Smooth muscle cell of the brain vasculature (primary cell): Measurements from ENCODE around the gene GNG7.
"Not testable (repeated sequence)": the region's sequence is repeated elsewhere in the genome, so short reads cannot be mapped to it uniquely, and the experiment has no call there.

Experiments
- DNase-seq: peaks from one replicate; pipeline ENCODE4 v3.0.0-alpha.2; 2012; ENCODE audit warnings: low read depth, low spot score

The GNG7 gene

DNA sequence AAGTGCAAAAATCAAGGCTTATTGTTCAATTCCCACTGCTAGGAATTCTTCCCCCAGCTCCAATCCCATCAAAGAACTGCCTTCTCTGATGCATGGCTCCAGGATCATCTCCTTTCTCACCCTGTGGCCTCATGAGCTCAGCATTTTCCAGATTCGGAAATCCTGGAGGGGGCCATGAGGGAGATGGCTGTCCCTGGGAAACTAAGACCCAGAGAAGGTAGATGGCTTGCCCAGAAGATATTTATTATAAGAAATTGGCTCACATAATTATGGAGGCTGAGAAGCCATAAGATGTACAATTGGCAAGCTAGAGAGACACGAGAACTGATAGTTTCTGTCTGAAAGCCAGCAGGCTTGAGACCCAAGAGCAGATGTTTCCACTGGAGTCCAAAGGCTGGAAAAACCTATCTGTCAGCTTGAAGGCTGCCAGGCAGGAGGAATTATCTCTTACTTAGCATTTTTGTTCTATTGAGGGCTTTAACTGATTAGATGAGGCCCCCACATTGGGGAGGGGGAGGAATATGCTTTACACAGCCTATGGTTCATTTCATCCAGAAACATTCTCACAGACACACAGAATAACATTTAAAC, 168.0 kb downstream of the GNG7 start:
- DNase-seq = no peak

DNA sequence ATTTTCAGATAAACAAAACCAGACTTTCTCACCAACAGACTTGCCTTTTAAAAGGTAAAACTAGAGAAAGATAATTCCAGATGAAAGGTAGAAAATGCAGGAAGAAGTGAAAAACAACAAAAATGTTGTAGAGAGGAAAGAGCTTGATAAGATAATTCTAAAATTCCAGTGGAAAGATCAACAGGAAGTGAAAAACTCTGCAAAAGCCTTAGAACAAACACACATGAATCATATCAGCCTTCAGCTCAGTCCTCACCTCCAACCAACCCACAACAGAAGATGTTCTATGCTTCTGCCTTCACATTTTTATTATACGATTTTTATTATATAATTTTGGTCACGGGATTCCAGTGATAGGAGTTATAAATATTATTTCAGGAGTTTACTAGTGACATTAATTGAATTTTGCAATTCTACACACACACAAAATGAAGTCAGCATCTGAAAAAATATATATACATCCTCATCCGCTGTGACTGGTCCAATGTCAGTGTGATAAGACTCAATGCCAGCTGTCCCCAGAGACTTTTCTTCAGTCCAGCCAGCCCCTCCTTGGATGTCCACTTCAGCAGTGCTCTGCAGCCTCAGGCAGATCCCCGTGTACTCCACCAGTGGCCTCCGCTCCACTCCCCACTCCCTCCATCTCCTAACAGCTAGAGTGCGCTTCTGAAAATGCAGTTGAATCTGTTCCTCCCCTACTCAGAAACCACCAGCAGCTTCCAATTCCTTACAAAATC, 168.6 kb downstream of the GNG7 start:
- DNase-seq = no peak

DNA sequence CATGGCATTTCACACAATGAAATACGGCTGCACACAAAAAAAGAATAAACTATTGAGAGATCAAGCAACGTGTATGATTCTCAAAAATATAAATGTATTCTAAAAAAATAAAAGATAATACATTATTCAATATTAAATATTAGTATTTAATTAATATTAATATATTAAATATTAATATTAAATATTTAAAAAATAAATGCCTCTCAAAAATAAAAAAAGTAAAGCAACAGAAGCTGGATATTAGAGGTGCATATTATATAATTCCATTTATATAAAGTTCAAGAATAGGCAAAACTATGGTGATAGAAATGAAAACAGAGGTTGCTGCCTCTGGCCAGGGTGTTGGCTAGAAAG, 169.4 kb downstream of the GNG7 start:
- no peak for DNase-seq

DNA sequence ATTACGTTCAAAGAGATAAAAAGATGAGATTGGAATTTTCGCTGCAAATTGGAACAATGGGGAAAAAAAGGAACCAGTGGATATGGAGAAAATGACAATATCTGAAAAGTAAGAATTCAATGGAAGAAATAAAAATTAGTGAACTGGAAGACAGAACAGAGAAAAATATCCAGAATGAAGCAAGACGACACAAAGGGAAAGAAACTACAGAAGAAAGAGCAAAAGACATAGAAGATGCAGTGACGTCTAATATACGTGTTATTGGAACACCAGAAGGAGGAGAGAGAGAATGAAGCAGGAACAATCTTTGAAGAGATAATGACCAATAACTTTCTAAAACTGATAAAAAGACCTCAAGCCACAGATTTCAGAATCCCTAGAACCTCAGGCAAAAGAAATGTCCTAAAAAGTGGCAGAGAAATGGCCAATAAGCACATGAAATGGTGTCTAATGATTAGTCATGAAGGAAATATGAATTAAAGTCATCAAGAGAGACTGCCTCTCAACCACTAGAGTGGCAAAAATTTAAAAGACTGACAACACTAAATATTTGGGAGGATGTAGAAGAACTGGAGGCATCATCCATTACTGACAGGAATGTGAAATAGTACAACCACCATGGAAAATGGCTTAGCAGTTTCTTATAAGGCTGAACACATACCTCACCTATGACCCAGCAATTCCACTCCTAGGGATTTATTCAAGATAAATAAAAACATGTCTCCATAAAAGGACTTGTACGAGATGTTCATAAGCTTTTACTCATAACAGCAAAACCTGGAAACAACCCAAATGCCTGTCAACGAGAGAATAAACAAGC, 170.0 kb downstream of the GNG7 start:
- no peak for DNase-seq

DNA sequence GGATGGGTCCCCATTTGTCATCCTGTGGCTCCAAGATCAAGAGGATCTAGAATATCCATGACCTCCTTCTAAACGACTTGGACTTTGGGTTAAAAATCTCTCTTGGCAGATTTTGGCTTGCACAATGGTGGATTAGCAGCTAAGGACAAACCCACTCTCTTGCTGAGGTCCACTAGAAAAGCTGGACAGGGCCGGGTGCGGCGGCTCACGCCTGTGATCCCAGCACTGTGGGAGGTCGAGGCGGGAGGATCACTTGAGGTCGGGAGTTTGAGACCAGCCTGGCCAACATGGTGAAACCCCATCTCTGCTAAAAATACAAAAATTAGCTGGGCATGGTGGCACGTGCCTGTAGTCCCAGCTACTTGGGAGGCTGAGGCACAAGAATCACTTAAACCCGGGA, 172.6 kb downstream of the GNG7 start:
- DNase-seq = not testable (repeated sequence)

DNA sequence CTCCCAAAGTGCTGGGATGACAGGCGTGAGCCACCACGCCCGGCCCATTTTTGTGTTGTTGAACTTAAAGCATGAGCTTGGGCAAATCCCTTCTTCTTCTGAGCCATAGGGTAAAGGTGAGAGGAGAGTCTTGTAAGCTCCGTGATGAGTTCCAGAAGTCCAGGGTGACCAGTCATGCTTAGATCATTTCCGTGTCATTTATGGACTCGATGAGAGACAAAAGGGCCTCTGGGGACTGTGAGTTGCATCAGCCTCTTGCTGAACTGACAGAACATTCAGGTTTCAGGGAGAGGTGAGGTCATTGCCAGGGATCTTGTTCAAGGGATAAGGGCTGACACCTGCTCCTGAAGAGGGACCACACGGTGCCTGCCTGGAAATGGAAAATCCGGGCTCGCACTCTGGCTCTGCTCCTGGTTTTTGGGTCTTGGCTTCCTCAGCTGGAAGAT, 173.0 kb downstream of the GNG7 start:
- no peak for DNase-seq

DNA sequence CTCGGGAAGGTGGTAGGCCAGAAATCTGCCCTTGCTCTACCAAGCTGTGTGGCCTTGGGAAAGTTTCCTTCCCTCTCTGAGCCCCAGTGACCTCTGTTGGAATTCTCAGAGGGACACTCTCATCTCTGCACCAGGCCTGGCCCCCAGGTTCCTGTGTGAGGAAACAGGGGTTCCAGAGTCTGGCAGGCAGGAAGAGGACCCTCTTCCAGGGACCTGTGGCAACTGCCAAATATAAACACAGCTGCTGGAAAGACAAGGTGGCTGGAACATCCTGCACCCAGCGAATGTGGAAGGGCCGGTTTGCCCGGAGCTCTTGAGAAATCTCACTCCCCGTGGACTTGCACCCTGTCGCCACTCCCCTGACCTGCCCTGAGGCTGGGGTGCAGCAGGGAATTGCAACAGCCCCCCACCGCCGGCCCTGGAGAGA, 173.8 kb downstream of the GNG7 start:
- no peak for DNase-seq

DNA sequence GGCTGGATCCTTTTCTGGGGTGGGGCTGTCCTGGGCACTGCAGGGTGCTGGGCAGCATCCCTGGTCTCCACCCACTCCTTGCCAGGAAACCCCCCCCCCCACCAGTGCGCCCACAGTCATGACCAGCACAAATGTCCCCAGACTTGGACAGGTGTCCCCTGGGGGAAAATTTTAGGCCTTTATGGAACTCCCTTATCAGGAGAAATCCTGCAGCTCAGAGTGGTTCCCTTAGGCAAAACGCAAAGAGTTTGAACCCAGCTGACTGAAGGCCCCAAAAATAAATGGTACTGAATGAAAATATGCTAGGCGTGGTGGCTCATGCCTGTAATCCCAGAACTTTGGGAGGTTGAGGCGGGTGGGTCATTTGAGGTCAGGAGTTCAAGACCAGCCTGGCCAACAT, 174.8 kb downstream of the GNG7 start:
- no peak for DNase-seq

DNA sequence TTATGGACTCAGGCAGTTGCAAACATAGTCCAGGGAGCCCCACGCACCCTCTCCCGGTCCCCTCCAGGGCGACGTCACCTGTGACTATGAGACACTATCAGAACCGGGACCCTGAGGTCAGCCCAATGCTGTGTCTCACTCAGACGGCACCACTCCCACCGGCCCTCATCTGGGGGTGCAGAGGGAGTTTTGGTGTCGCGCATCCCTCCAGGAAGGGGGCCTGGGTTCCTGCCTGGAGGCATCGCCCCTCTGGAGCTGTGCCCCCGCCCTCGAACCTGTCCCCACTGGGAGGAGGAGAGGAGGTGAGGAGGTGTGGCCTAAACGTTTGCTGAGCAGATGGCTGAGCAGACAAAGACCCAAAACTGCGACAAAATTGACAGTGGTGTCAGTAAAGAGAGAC, 175.3 kb downstream of the GNG7 start:
- DNase-seq = no peak

DNA sequence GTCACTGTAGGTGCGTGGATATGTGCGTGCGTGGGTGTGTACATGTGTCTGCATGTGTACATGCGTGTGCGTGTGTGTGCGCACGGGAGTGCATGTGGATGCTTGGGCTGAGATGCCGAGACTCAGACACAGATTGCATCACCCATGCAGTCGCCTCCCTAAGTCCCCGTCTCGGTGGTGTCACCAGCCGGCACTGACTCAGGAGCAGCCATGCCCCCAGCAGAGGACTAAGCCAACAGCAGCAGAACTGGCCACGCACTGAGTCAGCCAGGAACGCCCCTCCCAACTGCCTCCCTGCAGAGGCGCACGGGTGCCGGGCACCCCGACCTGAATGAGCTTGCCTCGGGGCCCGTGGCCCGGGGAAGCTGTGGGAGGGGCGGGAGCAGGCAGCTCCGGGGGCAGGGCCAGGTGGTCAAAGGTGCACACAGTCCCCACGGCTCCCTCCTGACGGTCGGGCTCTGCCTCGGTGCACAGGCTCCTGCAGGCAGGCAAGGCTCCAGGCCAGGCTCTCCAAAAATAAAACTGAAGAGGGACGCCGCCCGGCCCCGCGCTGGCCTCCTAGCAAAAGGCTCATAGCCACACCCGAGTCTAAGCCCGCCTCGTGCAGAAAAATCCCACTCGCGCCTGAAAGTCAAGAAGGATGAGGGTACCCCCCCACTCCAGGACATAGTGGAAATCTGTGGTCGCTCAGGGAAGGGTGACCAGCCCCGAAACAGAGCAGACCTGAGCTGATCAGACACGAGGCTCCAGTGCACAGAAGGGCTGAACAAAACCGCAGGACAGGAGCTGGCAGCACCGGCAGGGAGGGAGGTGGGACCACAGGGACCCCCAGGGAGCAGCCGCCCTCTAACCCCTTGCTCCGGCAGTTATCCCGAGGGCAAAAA, 177.4 kb downstream of the GNG7 start:
- no peak for DNase-seq

DNA sequence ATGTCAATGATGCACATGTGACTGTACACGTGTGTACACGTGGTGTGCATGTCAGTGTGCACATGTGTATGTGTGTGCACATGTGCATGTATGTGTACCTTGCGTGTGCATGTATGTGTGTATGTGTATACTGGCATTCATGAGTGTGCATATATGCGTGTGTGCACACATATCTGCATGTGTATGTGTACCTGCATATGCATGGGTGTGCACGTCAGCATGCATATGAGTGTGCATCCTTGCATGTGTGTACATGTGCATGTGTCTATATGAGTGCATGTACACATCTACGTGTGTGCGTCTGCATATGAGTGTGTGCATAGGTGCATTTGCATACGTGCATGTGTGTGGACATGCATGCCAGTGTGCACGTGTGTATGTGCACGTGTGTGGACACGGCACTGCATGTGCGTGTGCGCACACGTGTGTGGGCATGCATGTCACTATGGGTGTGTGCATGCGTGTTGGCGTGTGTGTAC, 178.1 kb downstream of the GNG7 start:
- no peak for DNase-seq

DNA sequence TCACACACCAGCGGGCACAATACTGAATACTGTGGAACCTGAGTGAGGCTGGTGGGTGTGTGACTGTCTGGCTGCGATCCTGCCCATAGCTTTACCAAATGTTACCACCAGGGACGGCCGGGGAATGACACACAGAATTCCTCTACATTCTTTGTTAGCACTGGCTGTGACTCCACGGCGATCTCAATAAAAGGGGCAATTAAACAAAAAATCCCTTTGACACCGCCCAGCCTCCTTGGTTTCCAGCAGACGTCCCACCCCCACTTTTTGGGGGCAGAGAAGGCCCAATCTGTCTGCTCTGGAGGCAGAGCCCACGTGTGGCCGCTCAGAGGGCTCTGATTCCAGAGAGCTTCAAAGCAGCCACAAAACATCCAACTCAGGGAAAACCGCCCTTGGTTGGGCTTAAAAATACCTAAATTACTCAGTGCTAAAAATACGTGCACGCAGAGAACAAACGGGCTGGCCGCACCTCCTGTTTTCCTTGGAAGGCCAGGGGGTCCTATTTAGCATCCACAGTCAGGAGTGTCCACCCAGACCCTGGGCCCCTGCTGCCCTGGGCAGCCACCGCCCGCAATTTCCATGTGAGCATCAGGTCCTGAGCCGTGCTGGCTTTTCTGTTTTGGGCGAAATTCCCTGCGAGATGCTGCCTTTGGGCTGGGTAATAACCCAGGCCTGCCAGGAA, 178.7 kb downstream of the GNG7 start:
- DNase-seq = no peak

DNA sequence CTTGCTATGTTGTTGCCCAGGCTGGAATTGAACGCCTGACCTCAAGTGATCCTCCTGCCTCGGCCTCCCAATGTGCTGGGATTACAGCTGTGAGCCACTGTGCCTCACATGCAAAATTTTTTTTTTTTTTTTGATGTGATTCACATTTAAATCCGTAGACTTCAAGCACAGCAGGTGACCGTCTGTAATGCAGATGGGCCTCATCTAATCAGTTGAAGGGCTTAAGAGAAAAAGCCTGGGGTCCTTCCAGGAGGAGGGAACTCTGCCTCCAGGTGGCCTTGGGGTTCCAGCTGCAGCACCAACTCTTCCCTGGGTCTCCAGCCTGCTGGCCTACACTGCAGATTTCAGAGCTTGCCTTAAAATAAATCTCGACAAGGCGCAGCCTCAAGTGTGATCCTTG, 183.0 kb downstream of the GNG7 start:
- no peak for DNase-seq

DNA sequence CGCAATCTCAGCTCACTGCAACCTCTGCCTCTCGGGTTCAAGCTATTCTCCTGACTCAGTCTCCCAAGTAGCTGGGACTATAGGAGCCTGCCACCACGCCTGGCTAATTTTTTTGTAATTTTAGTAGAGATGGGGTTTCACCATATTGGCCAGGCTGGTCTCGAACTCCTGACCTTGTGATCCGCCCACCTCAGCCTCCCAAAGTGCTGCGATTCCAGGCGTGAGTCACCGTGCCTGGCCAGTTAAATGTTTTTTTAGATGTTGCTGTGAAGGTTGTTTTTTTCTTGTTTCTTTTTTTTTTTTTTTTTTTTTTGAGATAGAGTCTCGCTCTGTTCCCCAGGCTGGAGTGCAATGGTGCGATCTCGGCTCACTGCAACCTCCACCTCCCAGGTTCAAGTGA, 183.6 kb downstream of the GNG7 start:
- not testable (repeated sequence) for DNase-seq

DNA sequence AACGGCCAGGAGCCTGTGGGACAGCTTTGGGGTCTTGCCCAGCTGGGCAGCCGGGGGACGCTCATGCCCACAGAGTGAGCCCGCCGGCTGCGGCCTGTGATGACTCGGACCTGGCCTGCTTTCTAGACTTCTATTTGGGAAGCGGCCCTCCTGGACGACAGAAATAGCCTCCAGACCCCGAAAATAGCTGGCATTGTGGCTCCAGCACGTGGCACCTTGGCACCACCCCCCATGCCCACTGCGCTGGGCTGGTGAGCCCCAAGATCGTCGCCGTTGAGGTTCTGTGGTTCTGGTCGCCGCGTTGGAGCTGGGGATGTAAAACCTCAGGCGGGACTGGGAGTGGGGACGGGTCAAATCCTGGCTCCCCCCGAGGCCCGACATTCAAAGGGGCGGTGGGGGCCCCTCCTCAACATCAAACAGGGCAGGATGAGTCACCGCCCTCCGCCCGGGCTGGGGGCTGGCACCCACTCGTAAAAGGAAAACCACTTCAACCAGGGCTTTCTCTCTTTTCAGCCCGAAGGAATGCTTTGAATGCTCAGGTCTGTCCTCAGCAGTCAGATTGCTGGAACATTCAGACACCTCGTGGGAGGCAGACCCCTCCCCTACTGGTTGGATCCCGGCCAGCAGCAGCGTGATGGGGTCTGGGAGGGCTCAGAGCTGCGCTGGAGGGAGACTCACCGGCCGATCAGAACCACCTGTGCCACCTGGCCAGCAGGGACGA, 184.5 kb downstream of the GNG7 start:
- no peak for DNase-seq

DNA sequence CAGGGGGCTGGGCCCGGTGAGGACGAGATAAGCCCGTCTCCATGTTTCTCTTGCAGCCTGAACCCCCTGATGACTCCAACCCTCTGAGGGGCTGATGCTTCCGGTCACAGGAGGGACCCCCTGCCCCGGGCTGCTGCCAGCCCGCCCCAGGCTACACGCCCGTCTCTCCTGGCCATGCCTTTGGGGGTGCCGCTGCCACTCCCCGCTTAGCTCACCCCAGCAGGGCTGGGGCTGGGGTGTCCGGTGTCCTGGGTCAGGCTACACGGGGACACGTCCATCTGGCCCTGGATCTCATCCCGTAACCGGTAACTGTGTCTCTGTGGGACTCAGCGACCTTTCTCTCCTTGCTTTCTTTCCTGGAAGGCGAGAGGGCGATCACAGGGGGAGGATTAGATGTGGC, 185.8 kb downstream of the GNG7 start:
- DNase-seq = no peak

DNA sequence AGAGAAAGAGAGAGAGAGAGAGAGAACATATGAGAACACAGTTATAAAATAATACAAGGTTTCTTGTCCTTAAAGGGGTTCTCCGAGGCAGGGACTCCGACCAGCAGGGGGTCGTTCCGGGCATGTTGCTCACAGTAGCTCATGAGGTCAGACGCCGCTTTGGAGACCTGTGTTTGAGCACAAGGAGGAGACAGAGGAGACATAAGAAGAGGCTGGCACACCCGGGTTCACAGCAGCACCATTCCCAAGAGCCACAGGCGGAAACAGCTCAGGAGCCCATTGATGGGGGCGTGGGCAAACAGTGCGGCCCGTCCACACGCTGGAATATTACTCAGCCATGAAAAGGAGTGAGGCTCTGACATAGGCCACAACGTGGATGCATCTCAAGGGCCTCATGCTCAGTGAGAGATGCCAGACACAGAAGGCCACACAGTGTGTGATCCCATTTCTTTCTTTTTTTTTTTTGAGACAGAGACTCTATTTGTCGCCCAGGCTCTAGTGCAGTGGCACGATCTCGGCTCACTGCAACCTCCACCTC, 187.4 kb downstream of the GNG7 start:
- no peak for DNase-seq

DNA sequence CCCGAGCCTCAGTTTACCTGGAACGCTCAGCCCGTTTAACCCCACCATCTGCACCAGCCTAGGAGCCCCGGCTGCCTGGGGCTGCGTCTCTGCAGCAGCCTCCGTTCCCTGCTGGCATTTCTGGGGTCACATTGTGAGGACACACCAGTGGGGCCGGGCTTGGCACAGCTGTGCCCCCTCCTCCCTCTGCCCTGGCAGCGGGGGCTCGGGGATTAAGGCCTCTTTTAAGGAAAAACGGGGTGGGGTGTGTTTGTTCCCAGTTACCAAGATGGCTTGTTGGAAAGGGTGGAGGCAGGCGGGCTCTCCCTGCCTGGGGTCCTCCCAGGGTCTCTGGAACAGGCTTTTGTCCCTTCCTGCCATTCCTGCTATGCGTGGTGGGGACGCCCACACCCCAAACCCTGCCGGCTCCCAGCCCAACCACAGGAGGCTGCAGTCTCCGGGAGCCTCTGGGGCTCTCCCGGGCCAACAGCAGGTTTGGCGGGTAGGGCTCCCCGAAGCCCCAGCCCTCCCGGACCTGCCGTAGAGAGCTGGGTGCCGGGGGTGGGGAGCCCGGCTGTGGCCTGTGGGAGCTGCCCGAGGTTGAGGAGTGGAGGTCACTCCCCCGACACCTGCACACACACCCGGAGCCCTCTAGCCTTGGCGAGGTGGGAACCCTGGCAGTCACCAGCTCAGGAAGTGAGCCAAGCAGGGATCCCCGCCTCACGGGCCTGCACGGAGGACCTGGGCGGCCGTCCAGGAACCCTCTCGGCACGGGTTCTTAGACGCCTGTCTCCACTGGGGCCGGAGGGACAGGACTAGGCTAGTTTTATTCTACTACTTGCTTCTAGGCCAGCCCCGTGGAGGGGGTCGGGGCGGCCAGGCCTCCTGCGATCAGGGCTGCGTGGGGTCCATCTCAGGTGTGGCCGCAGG, 189.7 kb downstream of the GNG7 start:
- no peak for DNase-seq

DNA sequence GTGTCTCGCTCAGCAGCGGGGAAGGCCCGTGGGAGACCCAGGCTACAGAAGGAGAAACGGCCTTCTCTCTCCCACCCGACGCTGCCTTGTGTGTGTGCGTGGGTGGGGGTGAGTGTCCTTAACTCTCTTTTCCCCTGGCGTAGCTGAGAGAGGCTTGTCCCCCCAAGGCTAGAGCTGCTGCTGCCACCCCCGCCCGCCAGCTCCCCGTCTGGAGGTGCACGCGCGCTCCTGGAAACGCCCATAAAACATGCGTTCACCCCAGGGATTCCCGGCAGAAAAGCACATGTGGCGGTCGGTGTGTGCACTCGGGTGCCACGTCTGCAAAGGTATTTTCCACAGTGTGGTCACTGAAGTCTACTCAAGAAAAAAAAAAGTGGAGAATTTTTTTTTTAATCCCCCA, 190.5 kb downstream of the GNG7 start:
- DNase-seq = no peak
